ENCODE data around the gene CAD.
"Not testable (repeated sequence)": the region's sequence is repeated elsewhere in the genome, so short reads cannot be mapped to it uniquely, and the experiment has no call there.

The CAD gene

GRCh38 chr2:27198068-27198467, 19.1 kb upstream of the CAD start:
- DNase-seq (ENCODE audit: low read depth in 2 of 3, low spot score in 1 of 3): not testable (repeated sequence)

DNA sequence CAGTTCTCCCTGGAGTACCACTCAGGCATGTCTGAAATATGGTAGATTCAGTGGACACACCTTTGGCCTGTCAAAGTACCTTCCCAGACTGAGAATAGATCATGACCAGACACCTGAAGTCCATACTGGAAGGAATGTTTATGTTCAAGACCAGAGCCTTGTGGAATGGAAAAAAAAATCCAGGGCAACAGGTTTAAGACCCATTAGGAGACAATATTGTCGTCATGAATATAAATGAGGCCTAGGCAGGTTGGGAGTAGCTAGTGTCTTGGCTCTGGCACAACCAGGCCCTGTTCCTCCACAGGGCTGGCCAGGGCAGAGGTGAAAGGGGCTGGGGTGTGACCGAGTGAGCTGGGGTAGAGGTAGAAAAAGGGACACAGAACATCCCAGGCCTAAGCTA, 18.5 kb upstream of the CAD start:
- no peak for DNase-seq (ENCODE audit: low read depth in 2 of 3, low spot score in 1 of 3)

GRCh38 chr2:27199241-27199640, 17.9 kb upstream of the CAD start:
- no peak for DNase-seq (ENCODE audit: low read depth in 2 of 3, low spot score in 1 of 3)

GRCh38 chr2:27201675-27202074, 15.5 kb upstream of the CAD start:
- DNase-seq (ENCODE audit: low read depth in 2 of 3, low spot score in 1 of 3): no peak

DNA sequence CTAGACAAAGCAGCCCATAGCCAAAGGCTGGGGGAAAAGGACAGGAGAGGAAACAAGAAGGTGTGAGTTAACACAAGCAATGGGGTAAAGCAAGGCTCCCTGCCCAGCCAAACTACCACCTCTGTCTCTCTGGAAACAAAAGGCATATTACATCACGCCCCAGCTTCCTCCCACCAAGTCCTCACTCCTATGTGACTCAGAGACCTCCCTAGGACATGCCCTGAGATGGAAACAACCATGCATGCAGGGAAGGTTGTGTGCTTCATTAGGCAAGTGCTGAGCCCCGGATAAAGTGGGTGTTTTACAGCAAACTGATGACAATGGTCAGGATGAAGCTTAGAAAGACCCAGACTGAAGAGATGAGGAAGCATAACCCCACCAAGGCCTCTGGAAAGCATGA, 14.3 kb upstream of the CAD start:
- DNase-seq (ENCODE audit: low read depth in 2 of 3, low spot score in 1 of 3): no peak

DNA sequence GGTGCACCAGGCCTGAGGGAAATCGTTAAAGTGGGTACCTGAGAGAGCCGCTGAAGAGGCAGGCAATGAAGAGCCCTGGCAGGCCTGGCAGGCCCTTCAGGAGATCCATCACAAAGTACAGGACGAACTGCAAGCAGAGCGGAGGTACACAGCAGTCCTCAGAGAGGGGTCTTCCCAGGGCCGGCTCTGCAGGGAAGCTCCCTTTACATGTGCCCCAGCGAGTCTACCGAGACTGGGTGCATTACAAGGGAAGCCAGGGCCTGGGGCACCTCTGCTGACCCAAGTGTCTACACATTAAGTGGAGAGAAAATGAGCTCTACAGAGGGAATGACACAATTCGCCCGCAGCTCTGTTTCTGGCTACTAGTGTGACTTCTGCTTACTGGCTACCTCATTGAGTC, 13.4 kb upstream of the CAD start:
- DNase-seq (ENCODE audit: low read depth in 2 of 3, low spot score in 1 of 3): no peak

- DNase-seq (ENCODE audit: low read depth in 2 of 3, low spot score in 1 of 3): no peak
These were observed 12.6 kb upstream of the CAD start for GRCh38 chr2:27204566-27204965.

DNA sequence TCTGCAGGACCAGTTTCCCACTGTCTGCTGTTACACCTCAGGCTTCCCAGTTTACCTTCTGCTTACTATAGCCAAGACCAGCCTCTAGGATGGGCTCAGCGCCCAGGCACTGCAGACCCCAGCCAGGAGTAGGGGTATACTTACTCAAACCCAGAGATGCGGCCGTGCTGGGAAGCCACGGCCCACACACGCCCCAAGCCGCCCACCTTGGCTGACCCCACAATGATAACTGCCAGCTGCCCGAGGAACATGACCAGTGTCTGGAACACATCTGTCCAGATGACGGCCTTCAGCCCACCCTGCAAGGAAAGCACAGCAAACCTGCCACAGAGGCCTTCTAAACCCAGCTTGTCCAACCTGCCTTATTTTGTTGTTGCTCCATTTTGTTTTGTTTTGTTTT, 12.0 kb upstream of the CAD start:
- no peak for DNase-seq (ENCODE audit: low read depth in 2 of 3, low spot score in 1 of 3)

DNA sequence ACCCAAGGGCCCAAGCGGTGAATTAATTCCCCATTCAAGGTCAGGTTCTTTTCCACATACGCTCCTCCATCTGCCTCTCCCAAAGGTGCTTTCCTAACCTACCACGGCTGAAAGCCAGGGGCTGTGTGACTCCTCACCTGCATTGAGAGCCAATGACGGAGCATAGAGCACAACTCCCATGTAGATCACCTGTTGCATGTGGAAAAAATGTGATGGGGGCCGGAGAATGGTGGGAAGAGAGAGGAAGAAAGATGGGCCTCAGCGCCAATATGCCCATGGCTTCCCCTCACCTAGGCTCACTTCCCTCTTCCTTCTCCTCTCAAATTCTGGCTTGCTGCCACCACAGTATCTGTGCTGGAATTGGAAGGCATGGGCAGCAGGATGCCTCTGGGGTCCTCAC, 10.8 kb upstream of the CAD start:
- no peak for DNase-seq (ENCODE audit: low read depth in 2 of 3, low spot score in 1 of 3)

DNA sequence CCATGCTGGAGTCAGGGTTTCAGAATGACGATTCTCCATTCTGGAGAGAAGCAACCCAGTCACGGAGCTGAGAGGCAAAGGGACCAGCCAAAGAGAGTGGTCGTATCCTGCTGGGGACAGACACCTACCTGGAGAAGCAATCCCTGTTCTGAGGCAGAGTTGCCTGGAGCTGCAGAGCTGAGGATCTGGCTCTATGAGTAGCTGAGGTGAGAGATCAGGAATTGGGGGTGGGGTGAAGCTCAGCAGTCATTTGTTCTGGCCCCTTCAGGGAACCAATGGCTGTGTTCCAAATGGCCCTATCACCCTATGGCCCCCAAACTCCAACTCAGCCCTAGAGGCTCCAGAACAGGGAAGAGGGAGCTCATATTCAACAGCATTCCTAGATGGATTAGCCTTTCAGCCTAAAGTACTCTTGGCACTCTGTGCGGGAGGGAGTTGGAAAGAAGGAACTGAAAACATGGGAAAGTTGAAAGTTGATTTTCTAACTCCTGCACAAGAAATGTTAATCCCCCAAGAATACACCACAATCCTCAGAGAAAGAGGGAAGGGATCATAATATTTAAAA, 8.6 kb upstream of the CAD start:
- no peak for DNase-seq (ENCODE audit: low read depth in 2 of 3, low spot score in 1 of 3)

DNA sequence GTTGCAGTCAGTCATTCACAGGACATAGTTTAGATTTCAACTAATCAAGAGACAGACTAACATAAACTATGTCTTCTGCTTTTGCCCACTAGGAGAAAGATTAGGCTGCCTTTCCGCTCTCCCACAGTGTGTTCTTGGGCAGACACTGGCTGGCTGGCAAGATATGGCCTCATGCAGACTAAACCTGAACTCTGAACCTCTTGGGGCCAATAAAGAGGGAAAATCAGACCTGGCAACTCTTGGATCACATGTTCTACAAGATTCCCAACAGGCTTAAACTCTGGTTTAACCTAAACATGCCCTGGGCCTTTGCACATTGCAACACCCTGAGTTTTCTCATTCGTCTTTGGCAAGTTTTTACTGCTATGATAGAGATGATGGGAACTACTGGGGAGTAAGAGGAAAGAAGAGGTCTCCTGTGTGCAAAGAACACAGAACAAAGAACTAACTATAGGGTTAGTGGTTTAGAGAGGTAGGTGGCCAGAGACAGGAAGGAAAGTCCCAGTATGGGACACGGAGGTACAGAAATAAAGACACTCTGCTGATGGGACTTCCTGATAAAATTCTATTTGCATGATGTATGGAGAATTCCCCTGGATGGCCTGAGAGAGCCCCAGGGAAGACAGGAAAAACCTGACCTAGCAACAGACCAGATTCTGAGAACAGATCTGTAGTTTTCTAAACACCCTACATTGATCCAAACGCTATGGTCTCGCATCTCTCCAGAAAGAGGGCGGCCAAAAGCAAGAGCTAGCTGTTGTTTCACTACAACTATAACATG, 7.4 kb upstream of the CAD start:
- no peak for DNase-seq (ENCODE audit: low read depth in 2 of 3, low spot score in 1 of 3)

GRCh38 chr2:27211241-27211942, 5.8 kb upstream of the CAD start:
- DNase-seq (ENCODE audit: low read depth in 2 of 3, low spot score in 1 of 3): no peak

GRCh38 chr2:27211943-27212625, 5.1 kb upstream of the CAD start, which contains the start of the genes ATRAID and SLC5A6:
Gene ATRAID (plus strand): TSS chr2:27212041. CDS start chr2:27212369, 328 bp downstream.
Gene SLC5A6 (minus strand): TSS chr2:27212268. CDS start chr2:27207650, 4,618 bp downstream.
- DNase-seq (ENCODE audit: low read depth in 2 of 3, low spot score in 1 of 3): peak; percentile 73 to 87 (median 75)

DNA sequence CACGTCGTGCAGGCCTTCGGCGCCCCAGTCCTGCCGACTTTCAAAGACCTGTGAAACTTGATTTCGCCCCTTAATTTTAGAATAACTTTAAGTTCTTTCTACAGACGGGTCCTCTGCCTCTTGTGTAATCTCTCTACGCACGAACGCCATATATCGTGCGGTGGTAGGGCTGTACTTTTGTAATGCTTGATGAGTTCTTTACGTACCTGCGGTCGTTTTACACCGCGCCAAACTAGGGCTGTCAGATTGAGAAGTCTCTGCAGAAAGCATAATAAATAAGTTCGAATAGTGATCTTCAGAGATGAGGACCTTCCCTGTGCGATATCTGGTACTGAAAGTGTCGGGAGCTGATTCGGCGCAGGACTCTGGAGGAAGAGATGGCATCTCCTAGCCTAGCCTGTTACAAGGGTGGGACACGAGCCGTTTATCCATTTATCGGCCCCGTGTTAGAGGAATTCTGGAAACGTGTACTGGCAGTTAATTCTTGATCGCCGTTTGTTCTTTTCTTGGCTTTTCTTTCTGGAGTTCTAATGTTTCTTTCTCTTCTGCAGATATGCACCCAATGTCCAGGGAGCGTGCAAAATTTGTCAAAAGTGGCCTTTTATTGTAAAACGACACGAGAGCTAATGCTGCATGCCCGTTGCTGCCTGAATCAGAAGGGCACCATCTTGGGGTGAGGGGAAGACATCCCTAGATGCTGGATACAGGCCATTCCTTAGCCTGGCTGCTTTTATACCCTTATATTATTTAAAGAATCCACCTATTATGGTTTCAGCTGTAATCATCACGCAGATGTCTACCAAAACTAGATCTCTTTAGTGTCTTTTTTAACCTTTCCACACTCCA, 4.3 kb upstream of the CAD start:
- peak; percentile 18 to 30 (median 23) for DNase-seq (ENCODE audit: low read depth in 2 of 3, low spot score in 1 of 3)

GRCh38 chr2:27214941-27215340, 2.2 kb upstream of the CAD start:
- DNase-seq (ENCODE audit: low read depth in 2 of 3, low spot score in 1 of 3): no peak

GRCh38 chr2:27216416-27217137, 592 bp upstream of the CAD start:
- DNase-seq (ENCODE audit: low read depth in 2 of 3, low spot score in 1 of 3): no peak

- DNase-seq (ENCODE audit: low read depth in 2 of 3, low spot score in 1 of 3): no peak
These were observed 1.4 kb downstream of the CAD start for GRCh38 chr2:27218614-27219013.

- DNase-seq (ENCODE audit: low read depth in 2 of 3, low spot score in 1 of 3): no peak
These were observed 1.9 kb downstream of the CAD start for GRCh38 chr2:27219091-27219490.

DNA sequence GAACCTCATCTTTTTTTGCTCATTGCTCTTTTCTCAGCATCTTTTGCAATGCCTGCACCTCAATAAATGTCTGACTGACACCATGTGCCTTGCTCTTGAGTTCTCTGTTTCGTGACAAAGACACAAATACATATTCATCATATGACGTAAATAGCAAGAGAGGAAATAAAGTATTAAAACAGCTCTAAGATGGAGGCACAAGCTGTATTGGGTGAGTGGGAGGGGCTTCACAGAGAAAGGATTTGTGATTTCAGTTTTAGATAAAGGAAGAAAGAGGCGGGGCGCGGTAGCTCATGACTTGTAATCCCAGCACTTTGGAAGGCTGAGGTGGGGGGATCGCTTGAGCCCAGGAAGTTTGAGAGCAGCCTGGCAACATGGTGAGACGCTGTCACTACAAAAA, 2.9 kb downstream of the CAD start:
- DNase-seq (ENCODE audit: low read depth in 2 of 3, low spot score in 1 of 3): no peak

GRCh38 chr2:27221166-27221565, 4.0 kb downstream of the CAD start:
- no peak for DNase-seq (ENCODE audit: low read depth in 2 of 3, low spot score in 1 of 3)

Data from stimulated activated CD4-positive, alpha-beta T cell treated with anti-CD3 and anti-CD28 coated beads, Interleukin-12 subunit alpha, Interleukin-12 subunit beta, amount 100 ng/mL, for 48 hours (primary cell).